Stomach (tissue), 4 donors: ENCODE results near the gene NR6A1.

Experiments used
- CTCF ChIP-seq, 7 experiments: fragments of 450-650 bp in 4 of 7; fragments of 200-600 bp in 3 of 7; sonication (generic) in 3 of 7; IDR thresholded peaks; one replicate each; pipeline ENCODE4 v1.5.1; 2016 to 2019; ENCODE audit warnings: antibody characterized with exemption in 7 of 7, control low read depth in 2 of 7, mild to moderate bottlenecking in 1 of 7
- EP300 ChIP-seq: sonication (generic); formaldehyde crosslinking; IDR thresholded peaks from one replicate; pipeline ENCODE4 v1.6.1; 2017; ENCODE audit warnings: antibody characterized with exemption
- POLR2A ChIP-seq, 4 donors: fragments of 450-650 bp; IDR thresholded peaks; one replicate each; pipeline ENCODE4 v1.6.1; 2016; ENCODE audit warnings: antibody characterized with exemption in 4 of 4, control low read depth in 2 of 4, mild to moderate bottlenecking in 1 of 4, moderate library complexity in 1 of 4
- POLR2AphosphoS5 ChIP-seq, 3 donors: sonication (generic); formaldehyde crosslinking; IDR thresholded peaks; one replicate each; pipeline ENCODE4 v1.6.1; 2016; ENCODE audit warnings: antibody characterized with exemption in 3 of 3

GRCh38 chr9:124478354-124478753, 292.8 kb downstream of the NR6A1 start:
- TF ChIP-seq POLR2AphosphoS5 (IDR thresholded peaks at IDR 0.05) (no peak), CTCF (IDR thresholded peaks at IDR 0.05) (no peak), POLR2A (IDR thresholded peaks at IDR 0.05) (no peak), EP300 (no peak)
